PC-9 (cell line): Measurements from ENCODE around the gene SRGAP1.

Source experiments
- EZH2 ChIP-seq: fragments of 200-600 bp; sonication (generic); IDR thresholded peaks from 2 replicates; pipeline ENCODE4 v1.8.0; 2017; ENCODE audit warnings: antibody characterized with exemption, low read depth
- TF ChIP-seq, protein P1 (sequence below): fragments of 200-600 bp; sonication (generic); conservative IDR thresholded peaks from 2 replicates; pipeline ENCODE4 v1.6.1; 2017; ENCODE audit warnings: mixed run types, antibody characterized with exemption, mild to moderate bottlenecking, moderate library complexity

DNA sequence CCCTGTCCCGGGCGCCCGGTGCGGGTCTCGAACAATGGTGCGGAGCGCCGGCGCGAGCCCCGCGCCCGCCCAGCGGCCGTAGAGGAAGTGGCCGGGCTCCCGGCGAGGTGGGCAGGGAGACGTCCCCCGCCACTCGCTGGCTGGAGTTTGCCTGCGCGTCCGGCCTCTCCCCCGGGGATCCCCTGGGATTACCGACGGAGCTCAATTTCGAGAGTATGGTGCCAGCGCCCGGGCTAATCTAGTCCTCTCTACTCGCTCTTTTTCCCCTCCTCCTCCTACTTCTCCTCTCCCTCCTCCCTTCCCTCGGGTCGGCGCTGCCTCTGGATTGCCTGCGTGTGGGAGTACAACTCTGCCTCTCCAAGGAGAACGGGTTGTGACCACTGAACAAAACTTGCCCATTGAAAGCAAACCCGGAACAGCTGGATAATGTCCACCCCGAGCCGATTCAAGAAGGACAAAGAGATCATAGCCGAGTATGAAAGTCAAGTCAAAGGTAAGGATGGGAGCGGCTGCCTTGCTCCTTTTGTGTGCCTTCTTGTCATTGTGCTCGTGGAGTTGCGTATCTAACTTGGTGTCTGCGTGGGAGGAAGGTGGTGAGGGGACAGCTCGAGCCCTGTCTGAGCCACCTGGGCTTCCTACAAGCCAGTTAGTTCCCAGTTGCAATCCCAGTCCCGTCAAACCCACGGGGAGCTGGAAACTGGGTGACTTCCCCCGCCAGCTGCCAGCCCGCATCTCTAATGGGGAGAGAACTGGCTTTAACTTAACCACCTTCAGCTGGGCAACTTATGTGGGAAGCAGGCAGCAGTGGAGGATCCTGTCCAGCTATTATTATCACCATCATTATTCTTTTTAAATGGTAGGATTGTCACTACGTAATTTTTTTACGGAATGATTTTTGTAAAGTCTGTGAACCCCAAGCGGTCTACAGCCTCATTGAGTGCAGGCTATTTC lies at the start of gene SRGAP1:
- TF ChIP-seq, protein P1, sequence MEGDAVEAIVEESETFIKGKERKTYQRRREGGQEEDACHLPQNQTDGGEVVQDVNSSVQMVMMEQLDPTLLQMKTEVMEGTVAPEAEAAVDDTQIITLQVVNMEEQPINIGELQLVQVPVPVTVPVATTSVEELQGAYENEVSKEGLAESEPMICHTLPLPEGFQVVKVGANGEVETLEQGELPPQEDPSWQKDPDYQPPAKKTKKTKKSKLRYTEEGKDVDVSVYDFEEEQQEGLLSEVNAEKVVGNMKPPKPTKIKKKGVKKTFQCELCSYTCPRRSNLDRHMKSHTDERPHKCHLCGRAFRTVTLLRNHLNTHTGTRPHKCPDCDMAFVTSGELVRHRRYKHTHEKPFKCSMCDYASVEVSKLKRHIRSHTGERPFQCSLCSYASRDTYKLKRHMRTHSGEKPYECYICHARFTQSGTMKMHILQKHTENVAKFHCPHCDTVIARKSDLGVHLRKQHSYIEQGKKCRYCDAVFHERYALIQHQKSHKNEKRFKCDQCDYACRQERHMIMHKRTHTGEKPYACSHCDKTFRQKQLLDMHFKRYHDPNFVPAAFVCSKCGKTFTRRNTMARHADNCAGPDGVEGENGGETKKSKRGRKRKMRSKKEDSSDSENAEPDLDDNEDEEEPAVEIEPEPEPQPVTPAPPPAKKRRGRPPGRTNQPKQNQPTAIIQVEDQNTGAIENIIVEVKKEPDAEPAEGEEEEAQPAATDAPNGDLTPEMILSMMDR: no peak
- no peak for TF ChIP-seq EZH2
